Tibial nerve (tissue), 4 donors: ENCODE measurements around the gene TSHZ3.

Experiments
- CTCF ChIP-seq, 5 experiments: fragments of 200-600 bp in 3 of 5; fragments of 450-650 bp in 2 of 5; sonication (generic) in 3 of 5; IDR thresholded peaks; one replicate each; pipeline ENCODE4 v1.5.1; 2016 to 2019; ENCODE audit warnings: antibody characterized with exemption in 5 of 5, mild to moderate bottlenecking in 3 of 5, moderate library complexity in 2 of 5
- EP300 ChIP-seq, 2 donors: sonication (generic); formaldehyde crosslinking; IDR thresholded peaks; one replicate each; pipeline ENCODE4 v1.6.1; 2017; ENCODE audit warnings: antibody characterized with exemption in 2 of 2, mild to moderate bottlenecking in 1 of 2
- POLR2A ChIP-seq, 2 donors: fragments of 450-650 bp; IDR thresholded peaks; one replicate each; pipeline ENCODE4 v1.6.1; 2017; ENCODE audit warnings: antibody characterized with exemption in 2 of 2, mild to moderate bottlenecking in 2 of 2, moderate library complexity in 2 of 2

GRCh38 chr19:31255831-31256592 is 93.2 kb downstream of the TSHZ3 start:
- TF ChIP-seq CTCF (IDR thresholded peaks at IDR 0.05) (no peak), POLR2A (IDR thresholded peaks at IDR 0.05) (no peak), EP300 (IDR thresholded peaks at IDR 0.05) (no peak)
